NCI-H446 (cell line): ENCODE data around the gene ITGA4.

Source experiments
- DNase-seq, 2 experiments: peaks; one replicate each; lab custom pipeline; 2025; lab: John Stamatoyannopoulos, UW

Gene ITGA4

GRCh38 chr2:181515719-181516118, 58.5 kb downstream of the ITGA4 start:
- no peak for DNase-seq

- no peak for DNase-seq
Measured at GRCh38 chr2:181516992-181517391, 59.8 kb downstream of the ITGA4 start.

GRCh38 chr2:181517685-181518301, 60.6 kb downstream of the ITGA4 start:
- DNase-seq = peak; percentile 3 to 62

- DNase-seq = no peak
Measured at GRCh38 chr2:181520253-181520652, 63.1 kb downstream of the ITGA4 start.

GRCh38 chr2:181523756-181524155, 66.6 kb downstream of the ITGA4 start:
- no peak for DNase-seq

- no peak for DNase-seq
Measured at GRCh38 chr2:181526014-181526413, 68.8 kb downstream of the ITGA4 start.

- no peak for DNase-seq
Measured at GRCh38 chr2:181527058-181527457, 69.9 kb downstream of the ITGA4 start.

- DNase-seq = no peak
Measured at GRCh38 chr2:181528441-181528840, 71.3 kb downstream of the ITGA4 start.

- DNase-seq = no peak
Measured at GRCh38 chr2:181536730-181537129, 79.5 kb downstream of the ITGA4 start.

- DNase-seq = no peak
Measured at GRCh38 chr2:181540421-181540820, 83.2 kb downstream of the ITGA4 start.

- DNase-seq = no peak
Measured at GRCh38 chr2:181542170-181542569, 85.0 kb downstream of the ITGA4 start.

GRCh38 chr2:181546086-181546485, 88.9 kb downstream of the ITGA4 start:
- no peak for DNase-seq

GRCh38 chr2:181552808-181553207, 95.6 kb downstream of the ITGA4 start:
- DNase-seq = no peak

GRCh38 chr2:181553244-181553643, 96.1 kb downstream of the ITGA4 start:
- no peak for DNase-seq

GRCh38 chr2:181554061-181554830, 97.1 kb downstream of the ITGA4 start:
- no peak for DNase-seq

- DNase-seq = no peak
Measured at GRCh38 chr2:181558371-181558770, 101.2 kb downstream of the ITGA4 start.

- DNase-seq = no peak
Measured at GRCh38 chr2:181563101-181563692, 106.0 kb downstream of the ITGA4 start.

- peak in 1 of 2 experiments; percentile 29 for DNase-seq
Measured at GRCh38 chr2:181566334-181567032, 109.3 kb downstream of the ITGA4 start.

- no peak for DNase-seq
Measured at GRCh38 chr2:181570059-181570458, 112.9 kb downstream of the ITGA4 start.

- DNase-seq = peak in 1 of 2 experiments; percentile 16
Measured at GRCh38 chr2:181570833-181571661, 113.9 kb downstream of the ITGA4 start.

GRCh38 chr2:181573140-181573736, 116.1 kb downstream of the ITGA4 start:
- peak; percentile 64 to 78 for DNase-seq
